Upper lobe of left lung (tissue), 6 donors: ENCODE measurements around the gene SLCO4A1. TPM values are rescaled to one million over a fixed set of nuclear protein-coding genes. Genes with fewer than 3 reads are reported as not detected.

Experiments used
- ATAC-seq, 2 donors: fragments of 200-7000 bp; cut with Tn5 transposase; one replicate each; pipeline ENCODE4 v1.9.1; 2022; ENCODE audit warnings: mild to moderate bottlenecking in 2 of 2, moderate library complexity in 2 of 2; ENCODE audit not compliant: low FRiP score in 2 of 2
- DNase-seq, 2 donors: peaks; one replicate each; pipeline ENCODE4 v3.0.0-alpha.2; 2019 to 2020
- H3K27ac ChIP-seq, 4 donors: fragments of 200-600 bp; sonication (generic); one replicate each; pipeline ENCODE4 v1.5.1; 2016 to 2019
- H3K27me3 ChIP-seq, 4 donors: fragments of 200-600 bp; sonication (generic); one replicate each; pipeline ENCODE4 v1.5.1; 2017 to 2019
- H3K36me3 ChIP-seq, 4 donors: fragments of 200-600 bp; sonication (generic); one replicate each; pipeline ENCODE4 v1.5.1; 2016 to 2019
- H3K4me1 ChIP-seq, 4 donors: fragments of 200-600 bp; sonication (generic); one replicate each; pipeline ENCODE4 v1.5.1; 2018 to 2019
- H3K4me3 ChIP-seq, 4 donors: fragments of 200-600 bp; sonication (generic); one replicate each; pipeline ENCODE4 v1.5.1; 2017 to 2019; ENCODE audit warnings: mild to moderate bottlenecking in 2 of 4, moderate library complexity in 1 of 4
- H3K9me3 ChIP-seq, 4 donors: fragments of 200-600 bp; sonication (generic); one replicate each; pipeline ENCODE4 v1.5.1; 2018 to 2019
- EP300 ChIP-seq, 4 donors: sonication (generic); formaldehyde crosslinking; IDR thresholded peaks; one replicate each; pipeline ENCODE4 v1.5.1; 2017; ENCODE audit warnings: antibody characterized with exemption in 4 of 4, control low read depth in 2 of 4
- POLR2A ChIP-seq, 4 donors: fragments of 450-650 bp; IDR thresholded peaks; one replicate each; pipeline ENCODE4 v1.5.1; 2016 to 2017; ENCODE audit warnings: antibody characterized with exemption in 4 of 4, mild to moderate bottlenecking in 2 of 4
- POLR2AphosphoS5 ChIP-seq, 2 donors: sonication (generic); formaldehyde crosslinking; IDR thresholded peaks; one replicate each; pipeline ENCODE4 v1.5.1; 2017; ENCODE audit warnings: antibody characterized with exemption in 2 of 2
- WGBS, 2 donors: methylation state at CpG; one replicate each; pipeline ENCODE4 v1.1.5; 2017 to 2018; 5-methylcytosine and 5-hydroxymethylcytosine counted together
- total RNA-seq, 6 donors: library from RNA; depleted of rRNA in 4 of 6; stranded (reverse); fragments of >200 nt in 4 of 6; gene quantifications; one replicate each; pipeline versions ENCODE4 v1.1.0 to v1.2.1, GENCODE V29; 2016 to 2021
- TF ChIP-seq, protein P1 (sequence below), 6 experiments: fragments of 450-650 bp in 4 of 6; fragments of 200-600 bp in 2 of 6; sonication (generic) in 2 of 6; IDR thresholded peaks; one replicate each; pipeline ENCODE4 v1.5.1; 2016 to 2019; ENCODE audit warnings: antibody characterized with exemption in 6 of 6
- donor health status: DM: no; HTN: no; CAD: no; lungs with moderate emphysema.
- donor health status: DM: no; HTN: yes; CAD: no; lungs with severe emphysema.

The SLCO4A1 gene
- total RNA-seq, 6 donors from 2014 or later = 39.9 to 86.7 (median 49.1) TPM

DNA sequence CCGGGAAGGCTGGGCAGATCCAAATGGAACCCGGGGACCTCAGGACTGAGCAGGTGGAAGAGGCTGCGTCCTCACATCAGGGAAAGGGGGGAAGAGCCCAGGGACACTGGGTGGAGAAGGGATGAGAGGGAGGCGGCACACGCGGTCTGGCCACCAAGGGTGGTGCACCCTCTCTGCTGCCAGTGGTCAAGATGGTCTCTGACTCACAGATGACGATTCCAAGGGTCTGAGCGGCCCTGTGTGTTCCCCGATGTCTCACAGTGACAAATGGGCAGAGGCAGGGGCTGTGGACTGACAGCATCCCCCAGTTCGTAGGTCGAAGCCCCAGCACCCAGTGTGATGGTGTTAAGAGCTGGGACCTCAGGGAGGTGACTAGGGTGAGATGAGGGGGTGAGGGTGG lies 32.1 kb downstream of the SLCO4A1 start:
- Histone ChIP-seq H3K9me3 (no peaks in the 10 kb centered on the region), H3K4me1 (peaks cover 0 to 14% (median 12%) of the 10 kb centered on the region in 4 donors), H3K36me3 (peaks cover 0 to 32% (median 9%) of the 10 kb centered on the region in 4 donors), H3K27ac (no peak overlapping the region), H3K27me3 (no peaks in the 10 kb centered on the region), H3K4me3 (no peak overlapping the region)
- TF ChIP-seq, protein P1, sequence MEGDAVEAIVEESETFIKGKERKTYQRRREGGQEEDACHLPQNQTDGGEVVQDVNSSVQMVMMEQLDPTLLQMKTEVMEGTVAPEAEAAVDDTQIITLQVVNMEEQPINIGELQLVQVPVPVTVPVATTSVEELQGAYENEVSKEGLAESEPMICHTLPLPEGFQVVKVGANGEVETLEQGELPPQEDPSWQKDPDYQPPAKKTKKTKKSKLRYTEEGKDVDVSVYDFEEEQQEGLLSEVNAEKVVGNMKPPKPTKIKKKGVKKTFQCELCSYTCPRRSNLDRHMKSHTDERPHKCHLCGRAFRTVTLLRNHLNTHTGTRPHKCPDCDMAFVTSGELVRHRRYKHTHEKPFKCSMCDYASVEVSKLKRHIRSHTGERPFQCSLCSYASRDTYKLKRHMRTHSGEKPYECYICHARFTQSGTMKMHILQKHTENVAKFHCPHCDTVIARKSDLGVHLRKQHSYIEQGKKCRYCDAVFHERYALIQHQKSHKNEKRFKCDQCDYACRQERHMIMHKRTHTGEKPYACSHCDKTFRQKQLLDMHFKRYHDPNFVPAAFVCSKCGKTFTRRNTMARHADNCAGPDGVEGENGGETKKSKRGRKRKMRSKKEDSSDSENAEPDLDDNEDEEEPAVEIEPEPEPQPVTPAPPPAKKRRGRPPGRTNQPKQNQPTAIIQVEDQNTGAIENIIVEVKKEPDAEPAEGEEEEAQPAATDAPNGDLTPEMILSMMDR (IDR thresholded peaks at IDR 0.05) = no peak
- TF ChIP-seq EP300 (IDR thresholded peaks at IDR 0.05) (no peak), POLR2AphosphoS5 (IDR thresholded peaks at IDR 0.05) (no peak), POLR2A (IDR thresholded peaks at IDR 0.05) (no peak)
- ATAC-seq = no peak
- DNase-seq = peak in 1 of 2 donors; percentile 29
- WGBS, 2 donors = 79 to 91% methylated on average over 6 to 9 of the region's 11 CpGs

DNA sequence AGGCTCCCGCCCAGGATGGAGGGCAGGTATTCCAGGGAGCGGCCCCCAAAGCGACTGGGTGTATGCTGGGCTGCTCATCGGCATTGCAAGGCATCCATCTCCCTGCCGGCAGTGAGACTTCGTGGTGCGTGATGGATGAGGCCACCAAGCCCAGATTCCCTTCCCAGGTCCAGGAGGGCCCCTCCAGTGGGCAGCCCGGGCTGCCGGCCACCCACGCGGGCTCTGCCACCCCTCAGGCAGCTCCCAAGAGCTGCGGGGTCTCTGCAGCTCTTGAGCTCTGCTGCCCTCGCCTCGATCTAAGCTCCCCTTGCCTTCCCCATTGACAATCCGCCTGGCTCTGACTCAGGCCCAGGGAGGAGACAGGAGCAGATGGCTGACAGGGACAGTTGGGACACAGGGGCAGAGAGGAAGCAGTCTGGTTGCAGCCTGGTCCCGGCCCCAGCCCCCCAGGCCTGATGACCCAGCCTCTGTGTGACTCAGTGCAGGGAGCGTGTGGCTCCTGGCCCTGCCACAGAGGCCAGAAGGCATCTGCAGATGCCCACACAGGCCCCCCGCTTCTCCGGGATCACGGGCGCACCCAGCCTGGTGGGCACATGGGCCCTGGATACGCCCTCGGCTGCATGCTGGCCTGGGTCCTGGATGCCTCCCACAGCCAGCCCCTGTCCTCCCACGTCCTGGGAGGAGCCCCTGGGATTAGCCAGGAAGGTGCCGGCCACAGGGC lies 33.0 kb downstream of the SLCO4A1 start:
- TF ChIP-seq POLR2A (IDR thresholded peaks at IDR 0.05) (peak in 1 of 4 donors; percentile 20), POLR2AphosphoS5 (IDR thresholded peaks at IDR 0.05) (no peak)
- Histone ChIP-seq H3K27ac (no peak overlapping the region), H3K27me3 (no peaks in the 10 kb centered on the region), H3K4me1 (peaks cover 0 to 14% (median 12%) of the 10 kb centered on the region in 4 donors), H3K4me3 (no peak overlapping the region), H3K9me3 (peaks cover 0 to 8% (median 4%) of the 10 kb centered on the region in 4 donors), H3K36me3 (peaks cover 0 to 23% (median 4%) of the 10 kb centered on the region in 4 donors)
- ATAC-seq (peak in 1 of 2 donors; percentile 48), DNase-seq (peak; percentile 63 to 76)
- WGBS, 2 donors = 52 to 71% methylated on average over 14 to 17 of the region's 25 CpGs

DNA sequence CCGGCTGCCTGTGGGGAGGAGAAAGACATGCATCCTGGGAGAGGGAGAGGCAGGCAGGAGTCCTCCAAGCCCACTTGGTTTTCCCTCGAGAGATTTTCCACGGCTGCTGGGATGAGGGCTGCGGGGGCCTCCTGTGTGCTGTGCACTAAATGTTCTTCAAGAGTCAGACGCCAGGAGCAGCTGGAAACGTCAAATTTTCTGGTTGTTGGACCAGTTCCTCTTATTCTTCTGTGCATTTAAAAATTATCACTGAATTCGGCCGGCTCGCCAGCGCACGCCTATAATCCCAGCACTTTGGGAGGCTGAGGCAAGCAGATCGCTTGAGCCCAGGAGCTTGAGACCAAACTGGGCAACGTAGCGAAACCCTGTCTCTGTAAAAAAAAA lies 33.6 kb downstream of the SLCO4A1 start:
- TF ChIP-seq EP300 (IDR thresholded peaks at IDR 0.05) (no peak), POLR2AphosphoS5 (IDR thresholded peaks at IDR 0.05) (no peak), POLR2A (IDR thresholded peaks at IDR 0.05) (no peak)
- TF ChIP-seq, protein P1 (IDR thresholded peaks at IDR 0.05) = no peak
- DNase-seq = no peak
- H3K4me3 ChIP-seq = no peak overlapping the region
- H3K27ac ChIP-seq = no peak overlapping the region
- peaks cover 0 to 17% (median 1%) of the 10 kb centered on the region in 4 donors for H3K36me3 ChIP-seq
- H3K4me1 ChIP-seq = peaks cover 0 to 14% (median 12%) of the 10 kb centered on the region in 4 donors
- H3K27me3 ChIP-seq = no peaks in the 10 kb centered on the region
- WGBS, 2 donors = 70 to 74% methylated on average over 14 of the region's 14 CpGs
- no peak for ATAC-seq
- H3K9me3 ChIP-seq = peaks cover 0 to 9% (median 4%) of the 10 kb centered on the region in 4 donors

DNA sequence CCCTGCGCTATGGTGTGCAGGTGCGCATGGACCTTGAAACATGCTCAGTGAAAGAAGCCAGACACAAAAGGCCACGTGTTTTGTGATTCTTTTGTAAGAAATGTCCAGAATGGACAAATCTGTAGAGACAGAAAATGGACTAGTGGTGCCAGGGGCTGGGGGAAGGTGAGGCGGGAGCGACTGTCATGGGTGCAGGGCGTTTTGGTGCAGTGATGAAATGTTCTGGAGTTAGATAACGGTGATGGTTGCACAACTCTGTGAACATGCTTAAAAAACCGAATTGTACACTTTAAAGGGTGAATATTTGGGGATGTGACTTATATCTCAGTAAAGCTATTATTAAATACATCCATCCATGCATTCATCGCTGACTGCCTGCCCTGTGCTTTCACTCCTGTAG lies 34.7 kb downstream of the SLCO4A1 start:
- TF ChIP-seq POLR2AphosphoS5 (IDR thresholded peaks at IDR 0.05) (no peak), POLR2A (IDR thresholded peaks at IDR 0.05) (no peak), EP300 (IDR thresholded peaks at IDR 0.05) (no peak)
- TF ChIP-seq, protein P1 (IDR thresholded peaks at IDR 0.05) = no peak
- peaks cover 0 to 14% (median 12%) of the 10 kb centered on the region in 4 donors for H3K4me1 ChIP-seq
- no peak overlapping the region for H3K4me3 ChIP-seq
- ATAC-seq (no peak), DNase-seq (no peak)
- H3K36me3 ChIP-seq = peaks cover 0 to 6% (median 0%) of the 10 kb centered on the region in 4 donors
- no peaks in the 10 kb centered on the region for H3K27me3 ChIP-seq
- peaks cover 0 to 9% (median 4%) of the 10 kb centered on the region in 4 donors for H3K9me3 ChIP-seq
- 73 to 76% methylated on average over 9 of the region's 9 CpGs for WGBS, 2 donors
- no peak overlapping the region for H3K27ac ChIP-seq

DNA sequence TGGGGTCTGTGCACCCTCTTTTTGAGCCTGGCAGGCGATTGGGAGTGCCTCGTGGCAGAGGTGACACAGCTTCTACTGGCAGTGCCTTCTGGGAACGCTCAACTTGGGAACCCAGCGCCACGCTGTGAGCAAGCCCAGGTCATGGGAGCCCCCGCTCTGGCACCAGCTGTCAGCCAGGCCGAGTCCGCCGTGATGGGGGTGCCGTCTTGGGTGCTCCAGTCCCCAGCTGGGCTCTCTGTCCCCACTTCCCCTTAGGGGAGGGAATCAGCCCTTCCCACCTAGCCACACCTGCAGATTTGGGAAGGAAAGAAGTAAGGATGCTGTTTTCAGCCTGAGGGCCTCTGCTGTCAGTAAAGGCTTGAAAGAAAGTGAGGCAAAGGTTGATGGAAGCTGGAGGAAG lies 35.4 kb downstream of the SLCO4A1 start:
- 68% methylated on average over 10 of the region's 10 CpGs; no CpG with 5 or more reads in 1 of the 2 donors for WGBS, 2 donors

More for the DNA sequence above, 35.4 kb downstream of the SLCO4A1 start:
- Histone ChIP-seq H3K4me1 (peaks cover 0 to 14% (median 9%) of the 10 kb centered on the region in 4 donors), H3K36me3 (no peaks in the 10 kb centered on the region), H3K27me3 (no peaks in the 10 kb centered on the region), H3K9me3 (peaks cover 0 to 9% (median 4%) of the 10 kb centered on the region in 4 donors), H3K27ac (no peak overlapping the region), H3K4me3 (no peak overlapping the region)
- DNase-seq (peak in 1 of 2 donors; percentile 62), ATAC-seq (no peak)
- TF ChIP-seq, protein P1 (IDR thresholded peaks at IDR 0.05) = no peak
- TF ChIP-seq EP300 (IDR thresholded peaks at IDR 0.05) = no peak
- TF ChIP-seq POLR2AphosphoS5 (IDR thresholded peaks at IDR 0.05) = no peak
- no peak for TF ChIP-seq POLR2A (IDR thresholded peaks at IDR 0.05)
